ENCODE measurements around the gene ZNF578.
"Not testable (repeated sequence)": the region's sequence is repeated elsewhere in the genome, so short reads cannot be mapped to it uniquely, and the experiment has no call there.

Gene ZNF578

GRCh38 chr19:52518646-52519045, 65.3 kb downstream of the ZNF578 start:
- no peak for DNase-seq

- not testable (repeated sequence) for DNase-seq
These were observed 65.8 kb downstream of the ZNF578 start for GRCh38 chr19:52519175-52519574.

GRCh38 chr19:52520013-52520412, 66.7 kb downstream of the ZNF578 start:
- DNase-seq, result no peak

GRCh38 chr19:52522551-52522950, 69.2 kb downstream of the ZNF578 start:
- no peak for DNase-seq

GRCh38 chr19:52524086-52524485, 70.7 kb downstream of the ZNF578 start:
- no peak for DNase-seq

GRCh38 chr19:52527134-52527955, 74.0 kb downstream of the ZNF578 start, which contains the start of gene ZNF808:
Gene ZNF808, plus strand, starts transcription at chr19:52527668. Its CDS starts 15,617 bp downstream, at chr19:52543285.
- DNase-seq, result peak; percentile 85

- DNase-seq, result no peak
These were observed 74.6 kb downstream of the ZNF578 start for GRCh38 chr19:52527956-52528351.

GRCh38 chr19:52532480-52532879, 79.1 kb downstream of the ZNF578 start:
- DNase-seq, result no peak

- DNase-seq, result no peak
These were observed 80.5 kb downstream of the ZNF578 start for GRCh38 chr19:52533901-52534300.

- DNase-seq, result not testable (repeated sequence)
These were observed 82.0 kb downstream of the ZNF578 start for GRCh38 chr19:52535385-52535770.

GRCh38 chr19:52535771-52536447, 82.6 kb downstream of the ZNF578 start:
- DNase-seq, result no peak

GRCh38 chr19:52536448-52536800, 83.1 kb downstream of the ZNF578 start:
- no peak for DNase-seq

GRCh38 chr19:52538815-52539214, 85.5 kb downstream of the ZNF578 start:
- not testable (repeated sequence) for DNase-seq

- DNase-seq, result not testable (repeated sequence)
These were observed 87.8 kb downstream of the ZNF578 start for GRCh38 chr19:52541176-52541575.

GRCh38 chr19:52541608-52542007, 88.3 kb downstream of the ZNF578 start:
- no peak for DNase-seq

GRCh38 chr19:52542541-52542940, 89.2 kb downstream of the ZNF578 start:
- not testable (repeated sequence) for DNase-seq

- no peak for DNase-seq
These were observed 89.8 kb downstream of the ZNF578 start for GRCh38 chr19:52542984-52543664.

- no peak for DNase-seq
These were observed 101.0 kb downstream of the ZNF578 start for GRCh38 chr19:52554216-52554971.

- DNase-seq, result no peak
These were observed 104.1 kb downstream of the ZNF578 start for GRCh38 chr19:52557231-52557995.

- DNase-seq, result not testable (repeated sequence)
These were observed 105.5 kb downstream of the ZNF578 start for GRCh38 chr19:52558732-52559445.

- not testable (repeated sequence) for DNase-seq
These were observed 108.3 kb downstream of the ZNF578 start for GRCh38 chr19:52561611-52562010.

Measured in NCI-H1105 (cell line).